ENCODE results near the gene KCNH2. TPM values are rescaled to one million over a fixed set of nuclear protein-coding genes. Genes with fewer than 3 reads are reported as not detected.

The KCNH2 gene
- total RNA-seq, 2 experiments from 2014 or later, result 0.48 to 0.54 TPM

GRCh38 chr7:150951181-150951520, 27.0 kb downstream of the KCNH2 start:
- intact Hi-C loops (cut with DNase I, micrococcal nuclease), result no loop called here
- Mint-ChIP-seq H3K36me3 (ENCODE audit: low read depth) (no peaks in the 10 kb centered on the region), H3K9me3 (ENCODE audit: low read depth) (no peaks in the 10 kb centered on the region), H3K4me3 (no peak overlapping the region), H3K4me1 (no peaks in the 10 kb centered on the region), H3K27ac (no peak overlapping the region), H3K27me3 (peaks cover 6% of the 10 kb centered on the region)
- CTCF ChIA-PET, result no interaction called here
- DNase-seq (no peak), ATAC-seq (no peak)
- POLR2A ChIA-PET, result no interaction called here

GRCh38 chr7:150950496-150951180, 27.5 kb downstream of the KCNH2 start:
- Mint-ChIP-seq H3K4me3 (no peak overlapping the region), H3K27me3 (peaks cover 2% of the 10 kb centered on the region), H3K36me3 (ENCODE audit: low read depth) (no peaks in the 10 kb centered on the region), H3K4me1 (no peaks in the 10 kb centered on the region), H3K27ac (no peak overlapping the region), H3K9me3 (ENCODE audit: low read depth) (no peaks in the 10 kb centered on the region)
- intact Hi-C loops (cut with DNase I, micrococcal nuclease), result no loop called here
- DNase-seq, result peak; percentile 2
- ATAC-seq, result no peak
- ChIA-PET POLR2A (no interaction called here), CTCF (no interaction called here)

- no peaks in the 10 kb centered on the region for H3K36me3 Mint-ChIP-seq (ENCODE audit: low read depth)
- intact Hi-C loops (cut with DNase I, micrococcal nuclease), result no loop called here
Measured at GRCh38 chr7:150949971-150950491, 28.1 kb downstream of the KCNH2 start.

GRCh38 chr7:150949564-150949963, 28.6 kb downstream of the KCNH2 start:
- Mint-ChIP-seq H3K4me1 (no peaks in the 10 kb centered on the region), H3K27ac (no peak overlapping the region), H3K27me3 (peaks cover 2% of the 10 kb centered on the region), H3K36me3 (ENCODE audit: low read depth) (no peaks in the 10 kb centered on the region), H3K4me3 (no peak overlapping the region), H3K9me3 (ENCODE audit: low read depth) (no peaks in the 10 kb centered on the region)
- intact Hi-C loops (cut with DNase I, micrococcal nuclease), result no loop called here
- peak; percentile 1 for DNase-seq
- POLR2A ChIA-PET, result no interaction called here
- CTCF ChIA-PET, result interaction anchor here (0.9 kb wide), 1 partner anchor 13 kb away, joined by 5 read pairs; no protein-coding TSS in a partner anchor
- ATAC-seq, result no peak

More at GRCh38 chr7:150949971-150950491, 28.1 kb downstream of the KCNH2 start:
- no peak for ATAC-seq
- Mint-ChIP-seq H3K4me1 (no peaks in the 10 kb centered on the region), H3K27me3 (peaks cover 2% of the 10 kb centered on the region), H3K4me3 (no peak overlapping the region), H3K9me3 (ENCODE audit: low read depth) (no peaks in the 10 kb centered on the region), H3K27ac (no peak overlapping the region)
- ChIA-PET POLR2A (no interaction called here), CTCF (no interaction called here)
- peak; percentile 3 for DNase-seq

- no peaks in the 10 kb centered on the region for H3K4me1 Mint-ChIP-seq
Measured at GRCh38 chr7:150948791-150949251, 29.3 kb downstream of the KCNH2 start.

GRCh38 chr7:150947761-150948651, 30.1 kb downstream of the KCNH2 start:
- Mint-ChIP-seq H3K27me3 (peaks cover 2% of the 10 kb centered on the region), H3K4me1 (peaks cover 1% of the 10 kb centered on the region), H3K9me3 (ENCODE audit: low read depth) (no peaks in the 10 kb centered on the region), H3K4me3 (no peak overlapping the region), H3K36me3 (ENCODE audit: low read depth) (no peaks in the 10 kb centered on the region), H3K27ac (no peak overlapping the region)
- intact Hi-C loops (cut with DNase I, micrococcal nuclease), result no loop called here
- POLR2A ChIA-PET, result no interaction called here
- DNase-seq (peak; percentile 1), ATAC-seq (no peak)
- CTCF ChIA-PET, result interaction anchor here (0.7 to 1.0 kb wide), 3 partner anchors 10 to 176 kb away, joined by 3 to 4 read pairs (median 3); no protein-coding TSS in a partner anchor

More at GRCh38 chr7:150948791-150949251, 29.3 kb downstream of the KCNH2 start:
- H3K36me3 Mint-ChIP-seq (ENCODE audit: low read depth), result no peaks in the 10 kb centered on the region
- ATAC-seq (no peak), DNase-seq (peak; percentile 2)
- no peaks in the 10 kb centered on the region for H3K9me3 Mint-ChIP-seq (ENCODE audit: low read depth)
- ChIA-PET CTCF (interaction anchor here (0.7 to 1.0 kb wide), 3 partner anchors 14 to 175 kb away, joined by 3 to 5 read pairs (median 3); no protein-coding TSS in a partner anchor), POLR2A (no interaction called here)
- H3K4me3 Mint-ChIP-seq, result no peak overlapping the region
- H3K27me3 Mint-ChIP-seq, result peaks cover 2% of the 10 kb centered on the region
- no peak overlapping the region for H3K27ac Mint-ChIP-seq
- intact Hi-C loops (cut with DNase I, micrococcal nuclease), result no loop called here

GRCh38 chr7:150947241-150947745, 30.8 kb downstream of the KCNH2 start:
- no peaks in the 10 kb centered on the region for H3K36me3 Mint-ChIP-seq (ENCODE audit: low read depth)
- peaks cover 2% of the 10 kb centered on the region for H3K27me3 Mint-ChIP-seq
- H3K4me1 Mint-ChIP-seq, result peaks cover 8% of the 10 kb centered on the region
- POLR2A ChIA-PET, result no interaction called here
- H3K4me3 Mint-ChIP-seq, result no peak overlapping the region
- no peaks in the 10 kb centered on the region for H3K9me3 Mint-ChIP-seq (ENCODE audit: low read depth)
- CTCF ChIA-PET, result interaction anchor here (0.7 kb wide), 1 partner anchor 9 kb away, joined by 4 read pairs; no protein-coding TSS in a partner anchor
- ATAC-seq, result no peak
- peak; percentile 5 for DNase-seq
- H3K27ac Mint-ChIP-seq, result no peak overlapping the region
- intact Hi-C loops (cut with DNase I, micrococcal nuclease), result no loop called here

- Mint-ChIP-seq H3K9me3 (ENCODE audit: low read depth) (no peaks in the 10 kb centered on the region), H3K4me3 (no peak overlapping the region), H3K27ac (no peak overlapping the region), H3K4me1 (peaks cover 15% of the 10 kb centered on the region), H3K27me3 (peaks cover 2% of the 10 kb centered on the region), H3K36me3 (ENCODE audit: low read depth) (no peaks in the 10 kb centered on the region)
- ATAC-seq (no peak), DNase-seq (peak; percentile 2)
- intact Hi-C loops (cut with DNase I, micrococcal nuclease), result no loop called here
- CTCF ChIA-PET, result interaction anchor here (1.1 to 1.8 kb wide), 2 partner anchors 48 to 177 kb away, joined by 3 to 4 read pairs; no protein-coding TSS in a partner anchor
- POLR2A ChIA-PET, result no interaction called here
Measured at GRCh38 chr7:150946421-150947240, 31.5 kb downstream of the KCNH2 start.

GRCh38 chr7:150945853-150946420, 32.2 kb downstream of the KCNH2 start:
- ATAC-seq (no peak), DNase-seq (peak; percentile 7)
- CTCF ChIA-PET, result interaction anchor here (1.1 to 1.8 kb wide), 2 partner anchors 47 to 178 kb away, joined by 3 to 4 read pairs; no protein-coding TSS in a partner anchor
- H3K9me3 Mint-ChIP-seq (ENCODE audit: low read depth), result no peaks in the 10 kb centered on the region
- POLR2A ChIA-PET, result no interaction called here
- intact Hi-C loops (cut with DNase I, micrococcal nuclease), result no loop called here
- no peaks in the 10 kb centered on the region for H3K36me3 Mint-ChIP-seq (ENCODE audit: low read depth)
- peaks cover 20% of the 10 kb centered on the region for H3K4me1 Mint-ChIP-seq
- peaks cover 2% of the 10 kb centered on the region for H3K27me3 Mint-ChIP-seq
- no peak overlapping the region for H3K27ac Mint-ChIP-seq
- H3K4me3 Mint-ChIP-seq, result no peak overlapping the region

- H3K27me3 Mint-ChIP-seq, result peaks cover 2% of the 10 kb centered on the region
- DNase-seq, result peak; percentile 2
- ChIA-PET CTCF (interaction anchor here (1.1 to 1.8 kb wide), 2 partner anchors 47 to 178 kb away, joined by 3 to 4 read pairs; no protein-coding TSS in a partner anchor), POLR2A (no interaction called here)
- H3K4me3 Mint-ChIP-seq, result no peak overlapping the region
- peaks cover 20% of the 10 kb centered on the region for H3K4me1 Mint-ChIP-seq
- ATAC-seq, result no peak
- intact Hi-C loops (cut with DNase I, micrococcal nuclease), result no loop called here
- H3K36me3 Mint-ChIP-seq (ENCODE audit: low read depth), result no peaks in the 10 kb centered on the region
- H3K27ac Mint-ChIP-seq, result no peak overlapping the region
- H3K9me3 Mint-ChIP-seq (ENCODE audit: low read depth), result no peaks in the 10 kb centered on the region
Measured at GRCh38 chr7:150945171-150945852, 32.8 kb downstream of the KCNH2 start.
